ENCODE data around the gene NAA50.

The NAA50 gene

DNA sequence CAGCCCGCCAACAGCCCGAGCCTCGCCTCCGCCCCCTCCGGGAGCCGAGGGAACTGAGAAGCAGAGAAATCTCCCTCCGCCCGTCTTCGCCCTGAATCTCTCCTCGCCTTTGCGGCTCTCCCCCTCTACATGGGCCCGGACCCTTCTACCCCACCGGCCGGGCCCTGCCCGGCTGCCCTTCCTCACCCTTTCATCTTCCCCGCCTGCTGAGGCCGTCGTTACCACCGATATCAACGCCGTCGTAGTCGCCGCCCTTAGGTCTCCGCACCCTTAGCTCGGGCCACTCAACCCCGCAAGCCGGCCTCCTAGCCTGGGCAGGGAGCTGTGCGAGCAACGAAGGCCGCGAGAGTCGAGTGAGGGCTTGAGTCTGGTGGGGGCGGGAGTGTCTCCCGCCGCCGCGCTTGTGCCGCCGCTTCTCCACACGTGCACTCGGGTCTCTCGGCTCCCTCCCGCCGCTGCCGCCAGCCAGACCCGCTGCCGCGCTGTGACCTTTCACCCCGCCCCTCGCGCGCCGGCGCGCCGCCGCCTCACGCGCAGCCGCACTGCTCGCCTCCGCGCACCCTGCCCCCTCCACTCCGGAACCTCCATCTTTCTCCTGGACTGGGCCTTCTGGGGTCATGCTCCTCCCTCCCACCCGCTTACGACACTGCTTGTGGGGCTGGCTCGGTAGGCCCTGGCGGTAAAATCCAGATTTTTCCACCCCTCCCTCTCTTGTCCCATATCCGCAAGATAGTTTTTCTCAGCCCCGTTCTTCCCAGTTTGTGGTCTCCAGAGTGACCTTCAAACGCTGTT is at the start of gene NAA50:
Gene NAA50 (minus strand): TSS at position 494 of the 792 bp plus-strand sequence. CDS start 300 bp downstream, at position 194.
- DNase-seq: peak; percentile 87

DNA sequence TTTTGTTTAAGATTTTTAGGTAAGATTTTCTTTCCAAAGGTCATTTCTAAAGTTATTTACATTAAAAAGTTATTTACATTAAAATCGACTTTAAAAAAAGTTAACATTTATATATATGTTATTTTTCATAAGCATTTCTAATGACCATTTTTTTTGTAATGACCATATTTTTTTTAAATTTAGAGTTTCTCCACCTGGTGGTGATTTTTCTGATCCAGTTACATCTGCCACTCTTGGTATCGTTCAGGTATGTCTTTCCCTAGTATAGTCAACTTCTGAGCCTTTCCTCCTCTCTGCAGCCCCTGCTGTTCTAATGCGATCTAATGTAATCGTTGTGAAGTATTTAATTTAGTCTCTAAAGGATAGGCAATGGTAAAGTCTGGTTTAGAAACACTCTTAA is 49.6 kb upstream of the NAA50 start:
- DNase-seq: no peak

DNA sequence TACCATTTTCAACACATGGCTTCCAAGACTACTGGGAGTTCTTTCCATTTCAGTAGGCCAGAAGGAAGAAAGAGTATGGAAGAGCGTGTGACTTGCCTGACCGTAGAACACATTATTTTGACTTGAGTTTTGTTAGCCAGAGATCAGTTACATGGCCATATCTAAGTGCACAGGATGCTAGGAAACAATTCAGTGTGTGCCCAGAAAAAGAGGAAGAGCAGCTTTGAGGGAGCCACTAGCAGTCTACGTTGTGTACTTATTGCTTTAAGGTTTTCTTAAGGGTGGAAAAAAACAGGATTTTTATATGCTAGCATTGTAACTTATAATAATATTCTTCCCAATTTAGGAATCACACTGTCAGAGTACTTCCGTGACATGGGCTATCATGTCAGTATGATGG is 48.5 kb upstream of the NAA50 start:
- DNase-seq: no peak

DNA sequence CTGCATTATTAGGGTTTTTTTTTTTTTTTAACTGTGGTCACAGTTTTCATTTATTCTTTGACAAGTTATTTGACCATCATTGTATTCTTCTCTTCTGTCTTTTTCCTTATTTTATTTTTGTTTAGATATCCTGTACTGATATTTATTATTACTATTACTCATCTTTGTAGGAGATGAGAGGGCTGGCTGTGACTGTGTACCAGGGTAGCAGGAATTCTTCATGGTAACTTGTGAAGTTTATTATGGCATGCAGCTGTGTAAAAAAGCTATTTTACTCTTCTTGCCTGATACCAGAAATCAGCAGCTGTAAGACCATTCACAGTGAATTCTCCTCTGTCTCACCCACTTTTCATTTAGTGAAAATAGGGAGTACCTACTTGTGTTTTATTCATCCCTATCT is 45.3 kb upstream of the NAA50 start:
- no peak for DNase-seq

DNA sequence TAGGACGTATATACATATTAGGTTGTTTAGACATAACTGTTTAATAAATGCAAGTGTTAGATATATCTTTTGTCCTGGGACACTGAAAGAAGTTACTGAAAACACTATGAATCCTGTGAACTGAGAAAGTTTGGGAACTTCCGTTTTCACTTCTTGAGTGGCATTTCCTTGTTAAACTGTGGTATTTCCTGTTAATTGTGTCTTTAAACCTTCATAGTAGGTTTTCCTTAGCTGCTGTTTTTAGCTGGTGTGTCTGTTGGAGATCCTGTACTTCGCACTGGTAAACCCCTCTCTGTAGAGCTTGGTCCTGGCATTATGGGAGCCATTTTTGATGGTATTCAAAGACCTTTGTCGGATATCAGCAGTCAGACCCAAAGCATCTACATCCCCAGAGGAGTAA is 37.9 kb upstream of the NAA50 start:
- no peak for DNase-seq

DNA sequence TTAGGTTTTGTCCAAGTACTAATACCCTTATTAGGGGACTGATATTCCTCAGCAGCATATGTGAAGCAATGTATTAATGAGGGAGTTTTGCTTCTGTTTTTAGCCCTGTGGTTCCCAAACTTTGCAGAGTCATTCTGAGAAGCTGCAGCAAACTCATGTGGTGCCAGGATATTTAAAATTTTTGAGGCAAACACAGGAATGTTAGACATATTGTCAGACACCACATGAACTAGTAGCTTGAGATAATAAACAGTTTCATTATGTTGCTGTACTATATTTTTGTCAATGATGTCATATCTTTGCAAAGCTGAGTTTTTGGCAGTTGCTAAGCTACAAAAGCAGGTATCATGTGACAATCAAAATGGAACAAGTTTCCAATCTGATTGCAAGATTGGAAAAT is 37.4 kb upstream of the NAA50 start:
- no peak for DNase-seq

DNA sequence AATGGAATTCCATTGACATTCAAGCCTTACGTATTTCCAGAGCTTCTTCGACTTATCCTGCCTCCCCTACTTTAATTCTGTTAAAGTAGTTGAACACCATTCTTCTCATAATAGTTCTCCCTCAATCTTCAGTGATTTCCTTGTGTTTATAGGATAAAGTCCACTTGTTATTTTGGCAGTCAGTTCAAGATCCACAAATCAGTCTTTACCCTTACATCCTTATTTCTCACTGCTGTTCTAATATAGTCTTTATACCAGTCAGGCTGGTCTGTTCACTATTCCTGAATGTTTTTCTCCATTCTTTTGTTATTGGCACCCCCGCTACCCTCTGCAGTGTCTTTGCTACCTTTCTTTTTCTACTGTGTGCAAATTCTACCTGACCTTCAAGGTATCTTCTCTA is 30.5 kb upstream of the NAA50 start:
- no peak for DNase-seq

DNA sequence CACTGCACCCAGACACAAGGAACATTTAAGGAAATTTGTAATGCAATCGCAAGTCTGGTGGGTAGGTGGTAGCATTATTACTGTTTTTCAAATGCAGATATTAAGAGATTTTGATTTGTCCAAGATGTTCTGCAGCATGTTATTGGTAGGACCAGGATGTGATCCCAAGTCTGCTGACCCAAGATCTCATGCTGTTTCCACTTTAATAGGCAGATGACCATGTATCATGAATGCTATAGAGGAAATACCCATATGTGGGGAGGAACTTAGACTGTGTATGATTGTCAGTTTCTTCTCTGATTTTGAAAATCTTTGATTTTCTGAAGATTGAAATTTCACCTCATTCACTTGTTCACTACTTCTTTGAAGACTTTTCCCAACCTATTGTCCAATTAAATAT is 29.5 kb upstream of the NAA50 start:
- no peak for DNase-seq

DNA sequence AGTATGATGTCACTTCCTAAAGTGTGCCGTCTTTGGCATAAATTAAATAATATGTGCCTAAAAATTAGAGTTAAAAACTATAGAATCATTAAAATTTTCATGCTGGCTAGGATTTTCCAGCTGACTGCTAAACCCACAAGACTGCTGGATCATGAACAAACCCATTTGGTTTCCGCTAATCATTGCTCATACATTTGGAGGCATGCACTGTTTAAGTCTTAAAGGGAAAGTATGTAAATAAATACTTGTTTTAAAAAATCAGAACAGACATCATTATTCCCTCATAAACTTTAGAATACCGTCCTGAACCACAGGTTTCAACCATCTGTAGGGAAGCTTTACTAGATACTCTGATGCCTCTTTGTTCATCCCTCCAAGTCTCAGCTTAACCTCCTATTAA is 27.3 kb upstream of the NAA50 start:
- no peak for DNase-seq

DNA sequence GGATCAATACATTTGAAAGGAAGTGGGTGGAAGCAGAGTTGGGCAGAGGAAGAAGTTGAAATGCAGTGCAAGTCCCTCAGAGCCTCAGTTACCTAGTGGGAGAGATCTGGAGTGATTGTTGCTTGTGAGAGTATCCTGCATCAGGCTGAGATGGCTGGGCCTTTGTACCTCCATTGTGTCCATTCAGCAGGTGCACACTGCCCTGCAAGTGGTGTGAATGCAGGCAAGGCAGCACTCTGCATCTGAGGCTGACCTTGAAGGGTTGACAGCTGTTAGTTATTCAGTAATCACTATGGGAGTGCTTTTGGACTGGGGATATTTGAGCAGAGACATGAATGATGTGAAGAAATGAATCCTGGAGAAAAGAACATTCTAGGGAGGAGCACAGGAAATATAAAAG is 25.9 kb upstream of the NAA50 start:
- no peak for DNase-seq

DNA sequence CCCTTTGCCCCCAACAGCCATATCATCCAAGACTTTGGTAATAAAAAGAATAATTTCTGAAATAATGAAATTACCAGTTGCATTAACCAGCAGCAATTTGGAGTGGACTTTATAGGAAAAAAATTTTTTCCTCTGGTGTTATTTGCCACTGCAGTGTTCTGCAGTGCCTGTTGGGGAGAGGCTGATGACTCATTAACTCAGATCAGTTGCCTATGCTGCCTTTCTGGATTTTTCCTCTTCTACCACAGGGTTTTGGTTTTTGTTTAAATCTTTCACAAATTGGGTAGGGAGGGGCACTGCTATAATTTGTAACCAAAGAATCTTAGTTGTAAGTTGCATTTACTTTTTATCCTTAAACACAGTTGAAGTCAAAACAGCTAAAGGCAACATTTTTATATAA is 23.5 kb upstream of the NAA50 start:
- no peak for DNase-seq

DNA sequence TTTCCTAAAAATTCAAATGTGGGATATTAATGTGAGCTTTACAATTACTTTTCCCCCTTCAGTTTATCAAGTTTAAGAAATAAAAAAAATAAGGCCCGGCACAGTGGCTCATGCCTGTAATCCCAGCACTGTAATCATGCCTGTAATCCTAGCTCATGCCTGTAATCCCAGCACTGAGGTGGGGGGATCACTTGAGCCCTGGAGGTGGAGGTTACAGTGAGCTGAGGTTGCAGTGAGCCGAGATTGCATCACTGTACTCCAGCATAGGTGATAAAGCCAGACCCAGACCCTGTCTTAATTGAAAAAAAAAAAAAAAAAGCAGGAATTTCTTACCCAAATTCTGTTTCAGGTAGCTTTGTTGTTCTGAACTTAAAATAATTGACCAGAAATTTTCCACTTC is 18.6 kb upstream of the NAA50 start:
- no peak for DNase-seq

DNA sequence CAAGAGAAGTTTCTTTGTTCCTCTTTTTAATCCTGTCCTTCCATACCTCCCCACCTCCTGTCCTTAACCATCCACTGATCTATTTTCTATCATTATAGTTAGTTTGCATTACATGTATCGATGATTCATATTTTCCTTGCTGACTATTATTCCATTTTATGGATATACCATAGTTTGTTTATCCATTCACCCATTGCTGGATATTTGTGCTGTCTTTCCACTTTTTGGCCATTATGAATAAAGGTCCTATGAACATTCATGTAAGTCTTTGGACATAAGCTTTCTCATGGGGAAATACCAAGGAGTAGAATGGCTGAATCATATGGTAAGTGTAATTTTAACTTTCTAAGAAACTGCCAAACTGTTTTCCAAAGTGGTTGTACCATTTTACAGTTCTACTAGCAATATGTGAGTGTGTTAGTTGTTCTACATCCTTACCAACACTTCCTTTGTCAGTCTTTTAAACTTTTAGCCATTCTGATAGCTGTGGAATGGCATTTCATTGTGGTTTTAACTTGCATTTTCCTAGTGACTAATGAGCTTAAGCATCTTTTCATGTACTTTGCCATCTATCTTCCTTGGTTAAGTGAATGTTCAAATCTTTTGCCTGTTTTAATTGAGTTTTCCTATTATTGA is 12.5 kb upstream of the NAA50 start:
- DNase-seq: no peak

DNA sequence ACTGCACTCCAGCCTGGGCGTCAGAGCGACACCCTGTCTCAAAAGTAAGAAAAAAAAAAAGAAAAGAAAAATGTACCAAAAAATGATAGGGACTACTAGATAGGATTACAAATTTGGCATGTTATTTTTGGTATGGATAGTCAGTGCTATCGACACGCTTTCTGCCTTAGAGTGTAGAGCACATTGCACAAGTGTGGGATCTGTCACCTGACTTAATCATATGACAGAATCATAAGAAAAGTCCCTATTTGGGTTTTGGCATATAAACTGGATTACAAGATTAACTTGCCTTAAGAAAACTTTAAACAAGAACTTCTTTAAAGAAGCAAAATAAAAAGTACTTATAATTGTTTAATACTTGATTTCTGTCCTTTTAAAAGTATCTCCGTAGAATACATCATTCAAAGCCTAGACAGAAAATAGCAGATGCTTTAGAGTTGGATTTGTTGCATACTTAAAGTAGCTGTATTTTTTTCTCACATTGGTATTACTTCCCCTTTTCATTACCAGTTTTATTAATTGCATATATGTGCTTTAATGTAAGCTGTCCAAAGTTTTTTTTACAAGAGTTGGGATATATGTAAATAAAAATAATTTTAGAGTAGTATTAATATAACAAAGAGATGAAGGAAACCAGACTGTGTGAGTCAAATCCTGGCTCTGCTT is 8.6 kb upstream of the NAA50 start:
- no peak for DNase-seq

DNA sequence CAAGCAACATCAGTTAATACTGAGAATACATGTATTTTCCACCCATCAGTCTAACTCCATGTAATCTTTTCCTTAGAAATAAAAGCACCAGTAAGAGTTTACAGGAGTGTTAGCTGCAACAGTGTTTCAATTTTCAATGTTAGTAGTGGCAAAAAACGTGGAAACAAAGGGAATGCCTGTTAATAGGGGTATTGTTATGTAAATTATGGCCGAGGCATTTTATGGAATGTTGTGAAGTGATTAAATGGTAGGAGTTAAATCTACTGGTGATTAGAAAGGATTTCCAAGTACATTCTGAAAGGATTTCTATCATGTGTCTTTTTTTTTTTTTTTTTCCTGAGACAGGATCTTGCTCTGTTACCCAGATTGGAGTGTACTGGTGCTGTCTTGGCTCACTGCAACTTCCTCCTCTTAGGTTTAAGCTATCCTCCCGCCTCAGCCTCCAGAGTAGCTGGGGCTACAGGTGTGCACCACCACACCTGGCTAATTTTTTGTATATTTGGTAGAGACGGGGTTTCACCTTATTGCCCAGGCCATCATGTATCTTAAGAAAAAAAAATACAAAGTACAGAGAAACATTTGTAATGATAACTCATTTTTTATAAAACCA is 7.4 kb upstream of the NAA50 start:
- DNase-seq: no peak

DNA sequence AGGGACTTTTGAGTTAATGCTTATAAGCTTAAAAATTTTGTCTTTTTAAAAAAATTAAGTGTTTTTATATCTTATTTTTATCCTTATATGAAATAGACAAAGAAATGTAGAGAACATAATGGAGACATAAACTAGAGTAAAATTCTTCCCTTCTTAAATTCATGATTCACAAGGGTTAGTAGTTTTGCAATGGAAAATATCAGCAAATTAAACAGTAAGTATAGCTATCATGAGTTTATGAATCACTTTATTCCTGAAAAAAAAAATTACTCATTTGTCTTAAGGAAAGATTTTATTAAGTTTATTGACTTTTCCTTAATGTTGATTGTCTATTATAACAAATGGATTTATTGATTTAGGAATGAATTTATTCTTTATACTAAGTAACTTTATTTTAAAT is 5.1 kb upstream of the NAA50 start:
- no peak for DNase-seq

DNA sequence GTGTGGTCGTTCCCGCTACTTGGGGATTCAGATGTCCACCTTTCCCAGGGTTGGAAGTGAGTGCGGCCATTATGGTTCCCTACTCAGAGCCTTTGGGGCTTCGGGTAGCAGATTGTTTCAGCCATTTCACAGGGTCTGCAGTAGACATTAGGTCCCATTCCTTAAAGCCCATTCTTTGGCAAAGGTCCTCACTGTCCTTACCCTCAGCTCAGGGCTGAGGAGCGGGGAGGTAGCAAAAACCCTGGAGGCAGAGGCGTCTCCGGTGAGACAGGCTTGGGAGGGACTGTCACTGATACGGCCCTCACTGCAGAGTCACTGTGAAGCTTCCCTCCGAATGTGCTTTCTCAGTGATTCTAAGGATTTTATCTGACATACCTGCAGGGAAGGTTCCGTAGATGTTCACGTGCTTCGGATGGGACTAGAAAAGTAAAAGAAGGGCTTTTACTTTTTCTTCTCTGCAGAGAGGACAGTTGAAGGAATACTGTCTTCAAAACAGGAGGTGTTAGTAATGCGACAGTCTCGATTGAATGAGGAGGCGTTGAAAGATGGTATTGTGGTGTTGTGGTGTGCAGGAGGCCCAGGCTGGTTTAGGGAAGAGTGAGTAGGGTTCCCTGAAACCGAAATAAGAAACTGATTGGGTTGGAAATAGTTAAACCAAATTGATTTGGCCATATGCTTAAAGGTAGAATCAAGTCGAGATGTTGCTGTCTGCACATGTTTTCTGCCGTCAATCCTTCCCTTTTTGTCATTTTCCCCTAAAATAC is 1.4 kb upstream of the NAA50 start:
- DNase-seq: peak in 1 of 2 experiments; percentile 39

DNA sequence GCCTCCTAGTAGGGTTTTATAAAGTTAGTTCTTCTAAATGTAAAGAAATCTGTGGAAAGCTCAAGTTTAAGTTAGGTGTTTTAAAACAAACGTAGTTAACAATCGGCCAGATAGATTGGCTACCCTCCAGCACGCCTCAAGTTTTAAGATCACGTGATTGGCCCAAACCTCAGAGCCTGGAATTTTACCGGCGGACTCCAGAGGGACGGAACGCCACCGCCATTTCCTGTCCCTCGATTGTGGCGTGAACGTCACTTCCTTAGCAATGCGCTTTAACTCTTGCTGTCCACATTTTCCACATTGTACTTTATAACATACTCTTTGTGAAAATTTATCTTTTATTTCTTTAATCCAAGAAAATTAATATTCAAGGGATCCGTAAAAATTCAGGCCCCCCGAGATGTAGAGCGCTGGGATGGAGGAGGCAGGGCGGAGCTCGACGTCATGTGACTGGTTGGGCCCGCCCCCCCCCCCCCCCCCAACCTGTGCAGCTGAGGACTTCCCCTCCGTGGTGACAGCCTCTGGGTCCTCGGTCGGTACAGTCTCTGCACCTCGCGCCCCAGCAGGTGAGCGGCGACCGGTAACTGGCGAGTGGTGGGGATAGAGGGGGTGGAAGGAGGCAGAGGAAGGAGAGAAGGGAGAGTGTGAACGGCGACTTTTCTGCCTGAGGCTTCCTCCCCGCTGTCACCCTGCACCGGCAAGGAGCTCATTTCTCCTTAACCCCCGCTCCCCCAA is 666 bp upstream of the NAA50 start, which contains the start of gene ATP6V1A:
Gene ATP6V1A (plus strand): TSS at position 488 of the 735 bp plus-strand sequence. CDS start 31,719 bp downstream, outside the sequence.
- peak; percentile 88 to 95 for DNase-seq

DNA sequence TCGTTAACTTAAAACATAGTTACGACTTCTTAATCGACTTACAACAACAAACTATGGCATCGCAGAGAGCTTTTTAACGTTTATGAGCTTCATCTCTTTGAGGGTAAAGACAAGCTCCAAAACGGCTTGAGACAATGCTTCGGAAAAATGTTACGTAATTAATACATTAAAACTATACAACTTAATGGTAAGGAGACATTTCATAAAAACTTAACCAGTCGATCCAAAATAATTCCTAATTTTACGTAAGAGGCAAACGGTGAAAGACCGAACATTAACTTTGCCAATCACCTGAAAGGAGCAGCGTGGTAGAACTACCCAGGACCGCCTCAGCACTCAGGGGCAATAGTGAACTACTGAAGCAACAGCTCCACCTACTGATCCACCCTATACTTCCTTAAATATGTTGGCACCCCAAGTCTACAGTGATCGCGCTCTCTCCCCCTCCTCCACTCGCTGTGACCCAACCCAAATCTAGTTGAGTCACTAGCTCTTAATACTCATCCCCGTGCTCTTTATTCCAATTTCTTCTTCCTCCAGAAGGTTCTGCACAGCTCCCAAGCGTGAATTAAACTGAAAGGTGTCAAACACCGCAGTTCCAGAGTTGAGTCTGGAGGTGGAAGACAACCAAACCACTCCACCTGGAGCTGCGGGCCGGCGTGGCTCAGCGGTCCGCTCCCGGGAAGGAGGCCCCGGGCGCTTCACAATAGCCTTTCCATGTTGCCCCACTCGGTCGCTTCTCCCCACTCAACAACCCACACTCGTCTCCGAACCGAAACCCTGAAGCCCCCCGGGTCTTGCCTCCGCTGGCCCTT is 901 bp downstream of the NAA50 start:
- peak; percentile 41 to 84 for DNase-seq

DNA sequence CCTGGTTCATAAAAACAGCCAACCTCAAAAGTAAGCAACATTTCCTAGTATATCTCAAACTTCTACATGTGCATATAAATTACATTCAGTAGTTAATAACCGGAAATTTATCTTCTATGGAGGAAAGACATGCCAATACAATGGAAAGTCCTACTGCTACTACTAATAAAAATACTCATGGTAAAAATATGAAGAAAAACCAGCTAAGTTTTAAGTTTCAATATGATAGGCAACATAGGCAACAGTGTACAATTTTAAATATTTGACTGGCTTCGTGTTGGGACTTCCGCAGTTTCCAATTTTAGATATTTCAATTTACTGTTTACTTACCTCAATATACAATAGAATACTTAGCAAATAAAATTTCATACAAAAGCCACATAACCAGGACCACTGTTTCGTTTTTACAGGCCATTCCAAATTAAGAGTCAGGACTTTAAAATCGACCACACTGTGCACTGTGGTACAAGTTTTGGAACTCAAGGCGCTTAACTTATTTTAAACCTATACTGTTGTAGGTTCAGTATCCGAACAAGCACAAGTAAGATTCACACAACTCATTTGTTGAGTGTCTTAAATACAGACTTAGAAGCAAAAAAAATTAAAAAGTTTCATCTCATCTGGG is 2.9 kb downstream of the NAA50 start:
- DNase-seq: no peak

DNA sequence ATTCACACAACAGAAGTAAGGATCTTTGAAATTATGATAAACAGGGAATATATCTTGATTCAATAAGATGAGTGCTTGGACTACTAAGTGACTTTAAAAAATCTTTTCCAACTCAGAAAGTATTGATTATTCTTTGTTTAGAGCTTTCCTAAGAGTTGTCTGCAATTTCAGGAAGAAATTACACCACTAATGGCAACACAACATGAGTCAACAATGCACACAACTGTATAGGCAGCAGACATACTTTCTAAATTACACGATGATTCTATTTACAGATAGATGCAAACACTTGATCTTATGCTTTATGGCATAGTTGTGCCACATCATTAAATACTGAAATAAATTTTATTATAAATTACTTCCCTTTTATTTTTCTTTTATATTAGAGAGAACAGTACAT is 4.4 kb downstream of the NAA50 start:
- no peak for DNase-seq
